BLaER1 treated with 17β-estradiol and CSF1 and Interleukin-3, amounts not matched to agents 10 nM and 100 nM (cell line): ENCODE data around the gene ENTPD8.

Source experiments
- H3K27ac ChIP-seq, 11 experiments: shearing (Covaris generic); formaldehyde crosslinking; 2 replicates each; pipeline ENCODE4 v1.8.1; 2022
- H3K27me3 ChIP-seq, 11 experiments: shearing (Covaris generic); formaldehyde crosslinking; 2 replicates each; pipeline ENCODE4 v1.8.1; 2022
- H3K36me3 ChIP-seq, 11 experiments: shearing (Covaris generic); formaldehyde crosslinking; 2 replicates each; pipeline ENCODE4 v1.8.1; 2022
- H3K4me1 ChIP-seq, 10 experiments: shearing (Covaris generic); formaldehyde crosslinking; 2 replicates each; pipeline ENCODE4 v1.8.1; 2022
- H3K4me2 ChIP-seq, 11 experiments: shearing (Covaris generic); formaldehyde crosslinking; 2 replicates each; pipeline ENCODE4 v1.8.1; 2022
- H3K4me3 ChIP-seq, 10 experiments: shearing (Covaris generic); formaldehyde crosslinking; 2 replicates each; pipeline ENCODE4 v1.8.1; 2022
- H3K9ac ChIP-seq, 11 experiments: shearing (Covaris generic); formaldehyde crosslinking; 2 replicates each; pipeline ENCODE4 v1.8.1; 2022
- H3K9me3 ChIP-seq, 11 experiments: shearing (Covaris generic); formaldehyde crosslinking; replicated peaks in 1 of 11; 2 replicates each; pipeline ENCODE4 v1.8.1; 2022
- H4K20me1 ChIP-seq, 11 experiments: shearing (Covaris generic); formaldehyde crosslinking; 2 replicates each; pipeline ENCODE4 v1.8.1; 2022
- Cebpa-rat ChIP-seq, 11 experiments: shearing (Covaris generic); IDR thresholded peaks; 2 replicates each; pipeline ENCODE4 v1.8.1; 2022

Gene ENTPD8

GRCh38 chr9:137434498-137435380, 6.4 kb downstream of the ENTPD8 start:
- Histone ChIP-seq H4K20me1 (peaks cover 0 to 69% (median 15%) of the 10 kb centered on the region in 11 experiments; a peak in 13 of 22 replicates), H3K4me1 (peaks cover 45 to 91% (median 75%) of the 10 kb centered on the region in 10 experiments), H3K27ac (no peak overlapping the region), H3K4me2 (peak overlapping the region; percentile 49 to 94 (median 83); a peak in 20 of 22 replicates), H3K36me3 (no peaks in the 10 kb centered on the region), H3K4me3 (no peak overlapping the region), H3K9ac (peak overlapping the region in 2 of 11 experiments; percentile 2 to 26; a peak in 2 of 22 replicates), H3K27me3 (peaks cover 0 to 45% (median 10%) of the 10 kb centered on the region in 11 experiments; a peak in 13 of 22 replicates), H3K9me3 (no peaks in the 10 kb centered on the region)
- TF ChIP-seq Cebpa-rat (IDR thresholded peaks at IDR 0.05) = no peak

GRCh38 chr9:137433916-137434431, 7.2 kb downstream of the ENTPD8 start:
- H3K27ac ChIP-seq = no peak overlapping the region
- H3K9ac ChIP-seq = peak overlapping the region in 2 of 11 experiments; percentile 9 to 24; a peak in 1 of 22 replicates
- peaks cover 0 to 52% (median 10%) of the 10 kb centered on the region in 11 experiments; a peak in 13 of 22 replicates for H3K27me3 ChIP-seq
- H3K4me2 ChIP-seq = peak overlapping the region in 9 of 11 experiments; percentile 26 to 94 (median 86); a peak in 17 of 22 replicates
- no peaks in the 10 kb centered on the region for H3K36me3 ChIP-seq
- H3K4me1 ChIP-seq = peaks cover 52 to 95% (median 82%) of the 10 kb centered on the region in 10 experiments
- peaks cover 0 to 64% (median 15%) of the 10 kb centered on the region in 11 experiments; a peak in 13 of 22 replicates for H4K20me1 ChIP-seq
- H3K9me3 ChIP-seq = no peaks in the 10 kb centered on the region
- H3K4me3 ChIP-seq = no peak overlapping the region
- TF ChIP-seq Cebpa-rat (IDR thresholded peaks at IDR 0.05) = no peak

- Histone ChIP-seq H3K36me3 (no peaks in the 10 kb centered on the region), H3K27me3 (peaks cover 0 to 55% (median 10%) of the 10 kb centered on the region in 11 experiments; a peak in 13 of 22 replicates), H3K4me2 (peak overlapping the region in 9 of 11 experiments; percentile 26 to 94 (median 86); a peak in 16 of 22 replicates), H3K9me3 (no peaks in the 10 kb centered on the region), H4K20me1 (peaks cover 0 to 66% (median 15%) of the 10 kb centered on the region in 11 experiments; a peak in 13 of 22 replicates), H3K27ac (no peak overlapping the region), H3K4me3 (no peak overlapping the region), H3K9ac (peak overlapping the region in 2 of 11 experiments; percentile 9 to 24; a peak in 1 of 22 replicates), H3K4me1 (peaks cover 54 to 98% (median 86%) of the 10 kb centered on the region in 10 experiments)
- no peak for TF ChIP-seq Cebpa-rat (IDR thresholded peaks at IDR 0.05)
Observed at GRCh38 chr9:137433349-137433915, 7.7 kb downstream of the ENTPD8 start.

- no peaks in the 10 kb centered on the region for H3K36me3 ChIP-seq
- H4K20me1 ChIP-seq = peaks cover 0 to 66% (median 15%) of the 10 kb centered on the region in 11 experiments; a peak in 13 of 22 replicates
- H3K4me1 ChIP-seq = peaks cover 54 to 99% (median 90%) of the 10 kb centered on the region in 10 experiments
- H3K4me3 ChIP-seq = no peak overlapping the region
- TF ChIP-seq Cebpa-rat (IDR thresholded peaks at IDR 0.05) = no peak
- peaks cover 0 to 55% (median 10%) of the 10 kb centered on the region in 11 experiments; a peak in 13 of 22 replicates for H3K27me3 ChIP-seq
- H3K9ac ChIP-seq = 0 out of 22 replicates have a peak overlapping the region, but pooled peaks of 1 of the 11 experiments have one; percentile 24
- H3K9me3 ChIP-seq = no peaks in the 10 kb centered on the region
- peak overlapping the region in 9 of 11 experiments; percentile 26 to 94 (median 86); a peak in 15 of 22 replicates for H3K4me2 ChIP-seq
- no peak overlapping the region for H3K27ac ChIP-seq
Observed at GRCh38 chr9:137432687-137433348, 8.3 kb downstream of the ENTPD8 start.

GRCh38 chr9:137431416-137431931, 9.7 kb downstream of the ENTPD8 start:
- peak overlapping the region in 1 of 11 experiments; percentile 63; a peak in 1 of 22 replicates for H3K9ac ChIP-seq
- no peaks in the 10 kb centered on the region for H3K36me3 ChIP-seq
- H4K20me1 ChIP-seq = peaks cover 0 to 58% (median 15%) of the 10 kb centered on the region in 11 experiments; a peak in 13 of 22 replicates
- H3K4me3 ChIP-seq = peak overlapping the region in 2 of 10 experiments; percentile 23 to 32; a peak in 3 of 20 replicates
- peaks cover 52 to 95% (median 89%) of the 10 kb centered on the region in 10 experiments for H3K4me1 ChIP-seq
- H3K27ac ChIP-seq = no peak overlapping the region; a peak in 1 of 22 replicates
- H3K4me2 ChIP-seq = peak overlapping the region in 10 of 11 experiments; percentile 25 to 95 (median 90); a peak in 19 of 22 replicates
- H3K9me3 ChIP-seq = no peaks in the 10 kb centered on the region
- no peak for TF ChIP-seq Cebpa-rat (IDR thresholded peaks at IDR 0.05)
- peaks cover 0 to 51% (median 10%) of the 10 kb centered on the region in 11 experiments; a peak in 14 of 22 replicates for H3K27me3 ChIP-seq

GRCh38 chr9:137430723-137431415, 10.3 kb downstream of the ENTPD8 start:
- Histone ChIP-seq H3K9ac (peak overlapping the region in 5 of 11 experiments; percentile 2 to 63 (median 19); a peak in 5 of 22 replicates), H4K20me1 (peaks cover 0 to 52% (median 15%) of the 10 kb centered on the region in 11 experiments; a peak in 13 of 22 replicates), H3K9me3 (no peaks in the 10 kb centered on the region), H3K27me3 (peaks cover 0 to 51% (median 10%) of the 10 kb centered on the region in 11 experiments; a peak in 14 of 22 replicates), H3K4me3 (peak overlapping the region in 3 of 10 experiments; percentile 18 to 32 (median 23); a peak in 4 of 20 replicates), H3K36me3 (no peaks in the 10 kb centered on the region), H3K4me2 (peak overlapping the region; percentile 81 to 95 (median 90)), H3K4me1 (peaks cover 46 to 95% (median 88%) of the 10 kb centered on the region in 10 experiments), H3K27ac (peak overlapping the region in 1 of 11 experiments; percentile 60; a peak in 2 of 22 replicates)
- no peak for TF ChIP-seq Cebpa-rat (IDR thresholded peaks at IDR 0.05)
